ENCODE measurements around the gene KIF1C. TPM values are rescaled to one million over a fixed set of nuclear protein-coding genes. Genes with fewer than 3 reads are reported as not detected.

The KIF1C gene
- total RNA-seq, 4 donors from 2014 or later = 91.4 to 141 (median 116) TPM

GRCh38 chr17:5020502-5021023 lies 22.8 kb downstream of the KIF1C start:
- H3K27ac ChIP-seq = no peak overlapping the region
- no peaks in the 10 kb centered on the region for H3K9me3 ChIP-seq
- H3K27me3 ChIP-seq = no peaks in the 10 kb centered on the region
- TF ChIP-seq CTCF (IDR thresholded peaks at IDR 0.05) = no peak
- no peak for TF ChIP-seq POLR2A (IDR thresholded peaks at IDR 0.05)
- H3K4me3 ChIP-seq = no peak overlapping the region
- H3K36me3 ChIP-seq = peaks cover 0 to 84% (median 0%) of the 10 kb centered on the region in 3 donors
- no peak for DNase-seq
- H3K4me1 ChIP-seq = no peaks in the 10 kb centered on the region

- peaks cover 0 to 70% (median 0%) of the 10 kb centered on the region in 3 donors for H3K36me3 ChIP-seq
- no peak overlapping the region for H3K4me3 ChIP-seq
- no peaks in the 10 kb centered on the region for H3K27me3 ChIP-seq
- H3K4me1 ChIP-seq = no peaks in the 10 kb centered on the region
- DNase-seq = no peak
- H3K27ac ChIP-seq = no peak overlapping the region
- H3K9me3 ChIP-seq = no peaks in the 10 kb centered on the region
- TF ChIP-seq CTCF (IDR thresholded peaks at IDR 0.05) (no peak), POLR2A (IDR thresholded peaks at IDR 0.05) (no peak)
These were observed 24.5 kb downstream of the KIF1C start for GRCh38 chr17:5022171-5022711.

GRCh38 chr17:5023588-5024147 lies 25.9 kb downstream of the KIF1C start:
- H3K27me3 ChIP-seq = no peaks in the 10 kb centered on the region
- H3K27ac ChIP-seq = no peak overlapping the region
- H3K4me1 ChIP-seq = no peaks in the 10 kb centered on the region
- DNase-seq = no peak
- H3K4me3 ChIP-seq = no peak overlapping the region
- no peaks in the 10 kb centered on the region for H3K9me3 ChIP-seq
- TF ChIP-seq POLR2A (IDR thresholded peaks at IDR 0.05) = no peak
- no peak for TF ChIP-seq CTCF (IDR thresholded peaks at IDR 0.05)
- peaks cover 0 to 55% (median 0%) of the 10 kb centered on the region in 3 donors for H3K36me3 ChIP-seq

- Histone ChIP-seq H3K36me3 (peaks cover 0 to 46% (median 0%) of the 10 kb centered on the region in 3 donors), H3K9me3 (no peaks in the 10 kb centered on the region), H3K4me1 (no peaks in the 10 kb centered on the region), H3K4me3 (no peak overlapping the region), H3K27me3 (no peaks in the 10 kb centered on the region), H3K27ac (no peak overlapping the region)
- no peak for DNase-seq
- TF ChIP-seq POLR2A (IDR thresholded peaks at IDR 0.05) = no peak
- no peak for TF ChIP-seq CTCF (IDR thresholded peaks at IDR 0.05)
These were observed 26.9 kb downstream of the KIF1C start for GRCh38 chr17:5024604-5025003.

- Histone ChIP-seq H3K36me3 (peaks cover 0 to 20% (median 0%) of the 10 kb centered on the region in 3 donors), H3K4me1 (peaks cover 0 to 7% (median 0%) of the 10 kb centered on the region in 4 donors), H3K27me3 (no peaks in the 10 kb centered on the region), H3K9me3 (no peaks in the 10 kb centered on the region), H3K27ac (no peak overlapping the region), H3K4me3 (no peak overlapping the region)
- TF ChIP-seq CTCF (IDR thresholded peaks at IDR 0.05) (no peak), POLR2A (IDR thresholded peaks at IDR 0.05) (no peak)
- no peak for DNase-seq
These were observed 29.5 kb downstream of the KIF1C start for GRCh38 chr17:5027299-5027698.
